Breast epithelium (tissue), 3 donors: Measurements from ENCODE around the gene ZC3H13.

ENCODE experiments used
- POLR2A ChIP-seq: fragments of 450-650 bp; IDR thresholded peaks from one replicate; pipeline ENCODE4 v1.6.1; 2016; ENCODE audit warnings: antibody characterized with exemption, mild to moderate bottlenecking, moderate library complexity
- POLR2AphosphoS5 ChIP-seq, 3 donors: sonication (generic); formaldehyde crosslinking; IDR thresholded peaks; one replicate each; pipeline ENCODE4 v1.6.1; 2017; ENCODE audit warnings: antibody characterized with exemption in 3 of 3
- TF ChIP-seq, protein P1 (sequence below), 3 donors: fragments of 450-650 bp; IDR thresholded peaks; one replicate each; pipeline ENCODE4 v1.5.1; 2016 to 2017; ENCODE audit warnings: antibody characterized with exemption in 3 of 3, mild to moderate bottlenecking in 3 of 3, moderate library complexity in 3 of 3

DNA sequence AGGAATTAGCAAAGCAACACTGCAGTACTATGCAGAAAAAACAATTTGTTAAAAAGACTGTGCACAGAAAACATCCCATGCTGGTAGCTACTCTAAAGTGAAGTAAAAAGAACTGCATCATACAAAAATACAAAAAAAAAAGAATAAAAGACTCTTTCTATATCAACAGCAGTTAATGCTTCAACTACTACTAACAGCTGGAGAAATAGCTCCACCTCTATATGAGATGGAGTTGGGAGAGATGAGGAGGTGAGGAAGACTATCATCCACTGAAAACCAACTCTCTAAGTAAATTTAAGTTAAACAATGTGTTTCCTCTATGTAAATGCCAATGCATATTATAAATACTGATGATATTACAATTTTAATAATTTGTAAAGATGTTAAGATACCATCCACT, 1.8 kb downstream of the ZC3H13 start:
- TF ChIP-seq, protein P1, sequence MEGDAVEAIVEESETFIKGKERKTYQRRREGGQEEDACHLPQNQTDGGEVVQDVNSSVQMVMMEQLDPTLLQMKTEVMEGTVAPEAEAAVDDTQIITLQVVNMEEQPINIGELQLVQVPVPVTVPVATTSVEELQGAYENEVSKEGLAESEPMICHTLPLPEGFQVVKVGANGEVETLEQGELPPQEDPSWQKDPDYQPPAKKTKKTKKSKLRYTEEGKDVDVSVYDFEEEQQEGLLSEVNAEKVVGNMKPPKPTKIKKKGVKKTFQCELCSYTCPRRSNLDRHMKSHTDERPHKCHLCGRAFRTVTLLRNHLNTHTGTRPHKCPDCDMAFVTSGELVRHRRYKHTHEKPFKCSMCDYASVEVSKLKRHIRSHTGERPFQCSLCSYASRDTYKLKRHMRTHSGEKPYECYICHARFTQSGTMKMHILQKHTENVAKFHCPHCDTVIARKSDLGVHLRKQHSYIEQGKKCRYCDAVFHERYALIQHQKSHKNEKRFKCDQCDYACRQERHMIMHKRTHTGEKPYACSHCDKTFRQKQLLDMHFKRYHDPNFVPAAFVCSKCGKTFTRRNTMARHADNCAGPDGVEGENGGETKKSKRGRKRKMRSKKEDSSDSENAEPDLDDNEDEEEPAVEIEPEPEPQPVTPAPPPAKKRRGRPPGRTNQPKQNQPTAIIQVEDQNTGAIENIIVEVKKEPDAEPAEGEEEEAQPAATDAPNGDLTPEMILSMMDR (IDR thresholded peaks at IDR 0.05): no peak
- no peak for TF ChIP-seq POLR2A
- TF ChIP-seq POLR2AphosphoS5 (IDR thresholded peaks at IDR 0.05): no peak
